ENCODE measurements around the gene NPHP4. TPM values are rescaled to one million over a fixed set of nuclear protein-coding genes. Genes with fewer than 3 reads are reported as not detected.

NPHP4 gene
- total and polyA plus RNA-seq, 9 of the 15 experiments (the other 6 are each of a cell fraction or from before 2014, with no cell fraction given) = 0.52 to 26.2 (median 6.7) TPM

DNA sequence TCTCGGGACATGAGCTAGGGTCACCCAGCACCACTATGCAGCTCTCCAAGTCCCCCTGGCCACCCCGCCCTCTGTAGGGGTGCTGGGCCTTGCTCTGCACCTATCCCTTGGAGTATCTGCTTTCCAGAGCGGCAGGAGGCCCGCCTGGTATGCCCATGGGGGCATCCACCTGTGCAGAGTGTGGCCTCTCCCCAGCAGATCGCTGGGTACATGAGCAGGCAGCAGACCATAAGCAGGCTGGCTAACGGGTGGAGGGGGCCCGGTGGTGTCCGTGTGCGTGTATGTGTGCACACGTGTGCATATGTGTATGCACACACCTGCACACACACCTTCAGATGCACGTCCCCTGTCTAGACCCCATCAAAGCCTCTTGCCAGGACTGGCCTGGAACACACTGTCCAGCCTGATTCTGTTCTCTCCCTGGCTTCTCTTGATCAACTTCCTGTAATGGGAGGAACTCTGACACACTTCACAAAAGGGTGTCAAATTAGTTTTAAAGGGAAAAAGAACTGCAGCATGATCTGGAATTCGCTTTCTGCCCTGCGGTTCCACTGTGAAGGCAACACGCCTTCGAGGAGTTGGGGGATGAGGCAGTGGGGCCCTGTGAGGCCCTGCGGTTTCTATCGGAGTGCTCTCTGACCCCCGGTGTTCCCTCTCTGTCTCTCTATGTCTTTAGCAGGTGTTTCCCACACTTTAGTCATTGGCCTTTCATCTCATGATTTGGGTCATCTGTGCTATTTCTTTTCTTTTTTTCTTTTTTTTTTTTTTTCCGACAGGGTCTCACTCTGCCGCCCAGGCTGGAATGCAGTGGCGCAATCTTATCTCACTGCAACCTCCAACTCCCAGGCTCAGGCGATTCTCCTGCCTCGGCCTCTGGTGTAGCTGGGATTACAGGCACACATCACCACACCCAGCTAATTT, 17.2 kb upstream of the NPHP4 start (continued):
- no peak for TF ChIP-seq PATZ1 (CRISPR knock-in tag; IDR thresholded peaks at IDR 0.05; ENCODE audit: borderline replicate concordance)
- TF ChIP-seq, protein P1, sequence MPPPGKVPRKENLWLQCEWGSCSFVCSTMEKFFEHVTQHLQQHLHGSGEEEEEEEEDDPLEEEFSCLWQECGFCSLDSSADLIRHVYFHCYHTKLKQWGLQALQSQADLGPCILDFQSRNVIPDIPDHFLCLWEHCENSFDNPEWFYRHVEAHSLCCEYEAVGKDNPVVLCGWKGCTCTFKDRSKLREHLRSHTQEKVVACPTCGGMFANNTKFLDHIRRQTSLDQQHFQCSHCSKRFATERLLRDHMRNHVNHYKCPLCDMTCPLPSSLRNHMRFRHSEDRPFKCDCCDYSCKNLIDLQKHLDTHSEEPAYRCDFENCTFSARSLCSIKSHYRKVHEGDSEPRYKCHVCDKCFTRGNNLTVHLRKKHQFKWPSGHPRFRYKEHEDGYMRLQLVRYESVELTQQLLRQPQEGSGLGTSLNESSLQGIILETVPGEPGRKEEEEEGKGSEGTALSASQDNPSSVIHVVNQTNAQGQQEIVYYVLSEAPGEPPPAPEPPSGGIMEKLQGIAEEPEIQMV (tag; conservative IDR thresholded peaks at IDR 0.05; ENCODE audit: low read depth) = no peak
- TF ChIP-seq MCM7 (IDR thresholded peaks at IDR 0.05) = no peak
- TF ChIP-seq, protein P2, sequence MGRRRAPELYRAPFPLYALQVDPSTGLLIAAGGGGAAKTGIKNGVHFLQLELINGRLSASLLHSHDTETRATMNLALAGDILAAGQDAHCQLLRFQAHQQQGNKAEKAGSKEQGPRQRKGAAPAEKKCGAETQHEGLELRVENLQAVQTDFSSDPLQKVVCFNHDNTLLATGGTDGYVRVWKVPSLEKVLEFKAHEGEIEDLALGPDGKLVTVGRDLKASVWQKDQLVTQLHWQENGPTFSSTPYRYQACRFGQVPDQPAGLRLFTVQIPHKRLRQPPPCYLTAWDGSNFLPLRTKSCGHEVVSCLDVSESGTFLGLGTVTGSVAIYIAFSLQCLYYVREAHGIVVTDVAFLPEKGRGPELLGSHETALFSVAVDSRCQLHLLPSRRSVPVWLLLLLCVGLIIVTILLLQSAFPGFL (CRISPR knock-in tag; IDR thresholded peaks at IDR 0.05) = no peak
- no peak for TF ChIP-seq TRIM28 (IDR thresholded peaks at IDR 0.05)
- TF ChIP-seq HMGXB4 (CRISPR knock-in tag; IDR thresholded peaks at IDR 0.05) = no peak
- 0 out of 2 replicates have a peak, but pooled peaks have one; percentile 14 for TF ChIP-seq ZNF263 (CRISPR knock-in tag; IDR thresholded peaks at IDR 0.05; ENCODE audit: borderline replicate concordance)
- peak; percentile 88 for TF ChIP-seq CEBPB (tag; IDR thresholded peaks at IDR 0.05)
- no peak for TF ChIP-seq ZNF316 (IDR thresholded peaks at IDR 0.05)
- no peak for TF ChIP-seq ZNF431 (CRISPR knock-in tag; IDR thresholded peaks at IDR 0.05)
- TF ChIP-seq ZNF121 (CRISPR knock-in tag; conservative IDR thresholded peaks at IDR 0.05) = 0 out of 2 replicates have a peak, but pooled peaks have one; percentile 24
- TF ChIP-seq SAFB2 (IDR thresholded peaks at IDR 0.05; ENCODE audit: borderline replicate concordance, low read depth, low read length, severe bottlenecking) = no peak
- TF ChIP-seq CBFA2T3 (IDR thresholded peaks at IDR 0.05) = peak; percentile 38; the same call in 1 of the 2 replicates
